A673 (cell line): ENCODE data around the gene SYNE2. TPM values are rescaled to one million over a fixed set of nuclear protein-coding genes. Genes with fewer than 3 reads are reported as not detected.

Experiments used
- BruUV-seq: library from RNA; stranded (reverse); fragments of 400-500 nt; replicated peaks from 2 replicates; lab custom pipeline; 2021; lab: Mats Ljungman, UMichigan
- CTCF ChIA-PET: fragments of 300-600 bp; sonication (Branson Sonifier 250); formaldehyde crosslinking; loops from one replicate; lab custom pipeline; 2022; ENCODE audit warnings: antibody characterized with exemption; lab: Charles Lee
- POLR2A ChIA-PET: fragments of 300-600 bp; sonication (Branson Sonifier 250); formaldehyde crosslinking; loops from one replicate; lab custom pipeline; 2022; ENCODE audit warnings: antibody characterized with exemption; ENCODE audit not compliant: low non-redundant PET; lab: Charles Lee
- DNase-seq: peaks from one replicate; pipeline ENCODE4 v3.0.0-alpha.2; 2015; ENCODE audit warnings: low spot score
- H3K27ac ChIP-seq: fragments of 200-600 bp; sonication (generic); 2 replicates; pipeline ENCODE4 v1.5.1; 2016; ENCODE audit warnings: mixed run types, low read depth, mild to moderate bottlenecking, mixed read lengths, antibody characterized with exemption, low read length; ENCODE audit not compliant: poor library complexity, severe bottlenecking
- H3K27me3 ChIP-seq: fragments of 200-600 bp; sonication (generic); replicated peaks from 2 replicates; pipeline ENCODE4 v1.6.1; 2017; ENCODE audit warnings: mixed run types, low read depth, mild to moderate bottlenecking, mixed read lengths, antibody characterized with exemption, low read length; ENCODE audit not compliant: insufficient read depth, poor library complexity
- H3K36me3 ChIP-seq: fragments of 200-600 bp; sonication (generic); 2 replicates; pipeline ENCODE4 v1.6.1; 2016; ENCODE audit warnings: mixed run types, mild to moderate bottlenecking, mixed read lengths, antibody characterized with exemption, low read length; ENCODE audit not compliant: insufficient read depth, poor library complexity, severe bottlenecking
- H3K4me1 ChIP-seq: fragments of 200-600 bp; sonication (generic); 2 replicates; pipeline ENCODE4 v1.6.1; 2017; ENCODE audit warnings: mixed run types, mild to moderate bottlenecking, mixed read lengths, antibody characterized with exemption, low read length; ENCODE audit not compliant: insufficient read depth, poor library complexity, severe bottlenecking
- H3K4me3 ChIP-seq: fragments of 200-600 bp; sonication (generic); 2 replicates; pipeline ENCODE4 v1.5.1; 2016; ENCODE audit warnings: low read depth, mixed run types, mild to moderate bottlenecking, mixed read lengths, low read length; ENCODE audit not compliant: poor library complexity, severe bottlenecking
- H3K9me3 ChIP-seq: fragments of 200-600 bp; sonication (generic); 2 replicates; pipeline ENCODE4 v1.6.1; 2016; ENCODE audit warnings: mixed run types, low read depth, mild to moderate bottlenecking, mixed read lengths, antibody characterized with exemption, low read length; ENCODE audit not compliant: poor library complexity, severe bottlenecking
- EZH2 ChIP-seq: fragments of 200-600 bp; sonication (generic); IDR thresholded peaks from 2 replicates; pipeline ENCODE4 v1.6.1; 2017; ENCODE audit warnings: borderline replicate concordance, low read depth, mild to moderate bottlenecking, mixed read lengths, antibody characterized with exemption, low read length; ENCODE audit not compliant: poor library complexity, severe bottlenecking
- intact Hi-C: fragments of 100-400 bp; cut with micrococcal nuclease; formaldehyde crosslinking; loops from one replicate; pipeline ENCODE4 v1.10.0; 2022; ENCODE audit not compliant: unreplicated experiment
- total RNA-seq: library from RNA; stranded (reverse); gene quantifications from 2 replicates; pipeline ENCODE4 v1.2.3, GENCODE V29; 2021
- TF ChIP-seq, protein P1 (sequence below): fragments of 300-800, 200-600 bp; sonication (generic); conservative IDR thresholded peaks from 2 replicates; pipeline ENCODE4 v1.5.1; 2017; ENCODE audit warnings: low read depth, mild to moderate bottlenecking, antibody characterized with exemption, low read length, moderate library complexity, mixed read lengths

Gene SYNE2
- total RNA-seq, 1 experiment from 2014 or later, result 68.2 TPM

DNA sequence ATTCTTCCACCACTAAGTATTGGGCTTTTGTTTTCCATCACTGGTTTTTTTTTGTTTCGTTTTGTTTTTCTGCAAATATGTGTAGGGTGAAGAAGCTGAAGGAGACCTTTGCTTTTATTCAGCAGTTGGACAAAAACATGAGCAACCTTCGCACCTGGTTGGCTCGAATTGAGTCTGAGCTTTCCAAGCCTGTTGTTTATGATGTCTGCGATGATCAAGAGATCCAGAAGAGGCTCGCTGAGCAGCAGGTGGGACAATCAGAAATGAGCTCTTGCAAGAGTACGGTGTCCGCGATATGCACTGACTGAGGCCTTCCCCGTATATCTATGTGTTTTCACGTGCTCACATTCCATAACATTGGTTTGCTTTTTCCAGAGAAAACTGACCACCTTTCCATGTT is 349.9 kb downstream of the SYNE2 start:
- Histone ChIP-seq H3K4me3 (no peak overlapping the region), H3K36me3 (no peaks in the 10 kb centered on the region), H3K27ac (no peak overlapping the region), H3K27me3 (no peaks in the 10 kb centered on the region), H3K9me3 (no peaks in the 10 kb centered on the region), H3K4me1 (no peaks in the 10 kb centered on the region)
- ChIA-PET POLR2A (no interaction called here), CTCF (no interaction called here)
- no TSS peak for BruUV-seq
- TF ChIP-seq, protein P1, sequence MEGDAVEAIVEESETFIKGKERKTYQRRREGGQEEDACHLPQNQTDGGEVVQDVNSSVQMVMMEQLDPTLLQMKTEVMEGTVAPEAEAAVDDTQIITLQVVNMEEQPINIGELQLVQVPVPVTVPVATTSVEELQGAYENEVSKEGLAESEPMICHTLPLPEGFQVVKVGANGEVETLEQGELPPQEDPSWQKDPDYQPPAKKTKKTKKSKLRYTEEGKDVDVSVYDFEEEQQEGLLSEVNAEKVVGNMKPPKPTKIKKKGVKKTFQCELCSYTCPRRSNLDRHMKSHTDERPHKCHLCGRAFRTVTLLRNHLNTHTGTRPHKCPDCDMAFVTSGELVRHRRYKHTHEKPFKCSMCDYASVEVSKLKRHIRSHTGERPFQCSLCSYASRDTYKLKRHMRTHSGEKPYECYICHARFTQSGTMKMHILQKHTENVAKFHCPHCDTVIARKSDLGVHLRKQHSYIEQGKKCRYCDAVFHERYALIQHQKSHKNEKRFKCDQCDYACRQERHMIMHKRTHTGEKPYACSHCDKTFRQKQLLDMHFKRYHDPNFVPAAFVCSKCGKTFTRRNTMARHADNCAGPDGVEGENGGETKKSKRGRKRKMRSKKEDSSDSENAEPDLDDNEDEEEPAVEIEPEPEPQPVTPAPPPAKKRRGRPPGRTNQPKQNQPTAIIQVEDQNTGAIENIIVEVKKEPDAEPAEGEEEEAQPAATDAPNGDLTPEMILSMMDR, result no peak
- TF ChIP-seq EZH2, result no peak
- no peak for DNase-seq
- intact Hi-C loops, result no loop called here

DNA sequence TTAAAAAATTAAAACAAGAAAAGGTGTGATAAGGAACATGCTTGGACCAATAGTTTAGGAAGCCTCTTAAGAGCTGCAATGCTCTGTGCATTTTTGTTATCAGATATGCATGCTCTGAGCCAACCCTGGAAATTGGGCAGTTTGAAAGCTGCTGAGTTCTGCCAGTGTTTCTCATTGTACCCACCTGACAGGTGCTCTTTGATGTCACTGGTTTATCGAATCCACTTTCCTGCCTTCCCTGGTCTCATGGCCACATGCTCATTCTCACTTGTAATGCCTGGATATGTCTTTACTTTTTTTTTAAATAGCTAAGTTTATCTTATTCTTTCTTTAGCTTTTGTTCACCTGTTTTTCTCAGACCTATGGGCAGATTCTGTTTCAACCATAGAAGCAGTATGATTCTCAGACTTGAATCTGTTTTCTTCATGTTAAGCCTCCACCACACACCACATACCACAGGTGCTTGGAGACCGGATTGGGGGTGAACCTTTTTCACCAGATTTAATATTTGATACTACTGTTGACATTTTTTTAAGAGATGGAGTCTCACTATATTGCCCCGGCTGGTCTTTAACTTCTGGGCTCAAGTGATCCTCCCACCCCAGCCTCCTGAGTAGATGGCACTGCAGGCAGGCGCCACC is 350.7 kb downstream of the SYNE2 start:
- H3K36me3 ChIP-seq, result peaks cover under 1% of the 10 kb centered on the region
- intact Hi-C loops, result no loop called here
- no peak for DNase-seq
- no peak overlapping the region for H3K4me3 ChIP-seq
- no peak for TF ChIP-seq EZH2
- TF ChIP-seq, protein P1, result no peak
- H3K9me3 ChIP-seq, result no peaks in the 10 kb centered on the region
- ChIA-PET CTCF (no interaction called here), POLR2A (no interaction called here)
- BruUV-seq, result no TSS peak
- H3K27ac ChIP-seq, result no peak overlapping the region
- H3K4me1 ChIP-seq, result no peaks in the 10 kb centered on the region
- no peaks in the 10 kb centered on the region for H3K27me3 ChIP-seq

DNA sequence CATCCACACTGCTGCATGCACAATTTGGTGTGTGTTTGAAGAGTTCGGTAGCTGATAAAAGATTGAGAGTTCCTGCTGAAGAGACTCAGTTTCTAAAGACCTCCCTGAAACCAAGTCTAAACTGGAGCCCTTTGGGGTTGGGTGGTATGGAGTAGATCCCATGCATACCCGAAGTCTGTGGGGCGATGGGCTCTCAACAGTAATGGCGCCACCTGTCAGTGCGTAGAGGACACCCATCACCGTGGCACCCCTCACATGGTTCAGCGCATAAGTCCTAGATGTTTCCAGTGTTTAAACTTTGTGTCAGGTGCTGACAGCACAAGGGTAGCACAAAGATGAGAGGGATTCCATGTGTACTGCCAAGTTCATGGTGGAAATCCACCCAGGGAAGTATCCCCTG is 355.5 kb downstream of the SYNE2 start:
- H3K4me1 ChIP-seq, result no peaks in the 10 kb centered on the region
- H3K27ac ChIP-seq, result no peak overlapping the region
- no TSS peak for BruUV-seq
- H3K36me3 ChIP-seq, result peaks cover 10% of the 10 kb centered on the region
- DNase-seq, result no peak
- TF ChIP-seq, protein P1, result no peak
- TF ChIP-seq EZH2, result no peak
- H3K27me3 ChIP-seq, result no peaks in the 10 kb centered on the region
- ChIA-PET CTCF (no interaction called here), POLR2A (no interaction called here)
- no peak overlapping the region for H3K4me3 ChIP-seq
- intact Hi-C loops, result no loop called here
- no peaks in the 10 kb centered on the region for H3K9me3 ChIP-seq
